Activated CD4-positive, alpha-beta T cell treated with anti-CD3 and anti-CD28 coated beads, Interleukin-2, Interleukin-6, amounts not matched to agents 100 ng/mL and 50 ng/mL, durations not matched to agents 16 hours and 8 hours (primary cell): ENCODE results near the gene AFAP1.

Experiments used
- DNase-seq: peaks from one replicate; pipeline ENCODE4 v3.0.0-alpha.2; 2020

Gene AFAP1

GRCh38 chr4:7801001-7801400, 138.7 kb downstream of the AFAP1 start:
- no peak for DNase-seq

- DNase-seq, result no peak
Observed at GRCh38 chr4:7800410-7800809, 139.3 kb downstream of the AFAP1 start.

GRCh38 chr4:7799736-7800135, 139.9 kb downstream of the AFAP1 start:
- no peak for DNase-seq

- DNase-seq, result no peak
Observed at GRCh38 chr4:7799306-7799705, 140.4 kb downstream of the AFAP1 start.

GRCh38 chr4:7798178-7798995, 141.3 kb downstream of the AFAP1 start:
- no peak for DNase-seq

GRCh38 chr4:7797330-7797729, 142.3 kb downstream of the AFAP1 start:
- DNase-seq, result no peak

GRCh38 chr4:7795983-7796382, 143.7 kb downstream of the AFAP1 start:
- no peak for DNase-seq

- DNase-seq, result no peak
Observed at GRCh38 chr4:7793186-7793585, 146.5 kb downstream of the AFAP1 start.

GRCh38 chr4:7792616-7793015, 147.0 kb downstream of the AFAP1 start:
- no peak for DNase-seq

- DNase-seq, result no peak
Observed at GRCh38 chr4:7790999-7791398, 148.7 kb downstream of the AFAP1 start.

GRCh38 chr4:7790023-7790422, 149.6 kb downstream of the AFAP1 start:
- no peak for DNase-seq

GRCh38 chr4:7788694-7789425, 150.8 kb downstream of the AFAP1 start:
- DNase-seq, result no peak

- no peak for DNase-seq
Observed at GRCh38 chr4:7788193-7788592, 151.5 kb downstream of the AFAP1 start.

GRCh38 chr4:7787681-7788141, 151.9 kb downstream of the AFAP1 start:
- DNase-seq, result no peak

GRCh38 chr4:7787067-7787466, 152.6 kb downstream of the AFAP1 start:
- no peak for DNase-seq

GRCh38 chr4:7786517-7786916, 153.1 kb downstream of the AFAP1 start:
- no peak for DNase-seq

GRCh38 chr4:7786040-7786439, 153.6 kb downstream of the AFAP1 start:
- DNase-seq, result no peak

GRCh38 chr4:7785017-7785416, 154.6 kb downstream of the AFAP1 start:
- DNase-seq, result peak; percentile 72

GRCh38 chr4:7784131-7784870, 155.4 kb downstream of the AFAP1 start:
- no peak for DNase-seq

GRCh38 chr4:7783541-7783940, 156.1 kb downstream of the AFAP1 start:
- no peak for DNase-seq

GRCh38 chr4:7782783-7783182, 156.9 kb downstream of the AFAP1 start:
- peak; percentile 31 for DNase-seq

GRCh38 chr4:7781993-7782392, 157.7 kb downstream of the AFAP1 start:
- no peak for DNase-seq

- peak; percentile 9 for DNase-seq
Observed at GRCh38 chr4:7781366-7781765, 158.3 kb downstream of the AFAP1 start.
